ENCODE results near the gene ZNF614. TPM values are rescaled to one million over a fixed set of nuclear protein-coding genes. Genes with fewer than 3 reads are reported as not detected.
"Not testable (repeated sequence)": the region's sequence is repeated elsewhere in the genome, so short reads cannot be mapped to it uniquely, and the experiment has no call there.

ZNF614 gene
- polyA plus RNA-seq, 2 of the 4 experiments (the other 2 are of a cell fraction) = 3.6 to 10.0 TPM

GRCh38 chr19:52065399-52065798 is 37.2 kb upstream of the ZNF614 start:
- H3K9me3 ChIP-seq = peaks cover 92% of the 10 kb centered on the region
- WGBS (ENCODE audit: missing lambda C conversion rate) = 84% methylated on average over 6 of the region's 6 CpGs
- H3K4me2 ChIP-seq = no peak overlapping the region
- DNase-seq (ENCODE audit: low read depth in 1 of 2, low spot score in 1 of 2) (no peak), ATAC-seq (no peak), FAIRE-seq (no peak)
- H3K4me1 ChIP-seq = no peaks in the 10 kb centered on the region
- TF ChIP-seq POLR2A (IDR thresholded peaks at IDR 0.05; ENCODE audit: low read length) (no peak), CBX2 (IDR thresholded peaks at IDR 0.05; ENCODE audit: borderline replicate concordance, low read depth) (no peak), JUN (IDR thresholded peaks at IDR 0.05) (no peak), TP53 (CRISPR knock-in tag; IDR thresholded peaks at IDR 0.05) (no peak), MAFK (IDR thresholded peaks at IDR 0.05; ENCODE audit: partially characterized antibody) (peak; percentile 1)
- ChIA-PET CTCF (no interaction called here), POLR2A (no interaction called here)
- H3K4me3 ChIP-seq = no peak overlapping the region
- no peak overlapping the region for H3K27ac ChIP-seq

GRCh38 chr19:52056480-52056879 is 28.3 kb upstream of the ZNF614 start:
- 58% methylated on average over 3 of the region's 3 CpGs for WGBS (ENCODE audit: missing lambda C conversion rate)

GRCh38 chr19:52051736-52052135 is 23.6 kb upstream of the ZNF614 start:
- peaks cover 56% of the 10 kb centered on the region for H3K9me3 ChIP-seq
- H3K4me2 ChIP-seq; H3K27ac ChIP-seq; POLR2A ChIA-PET; H3K4me3 ChIP-seq; DNase-seq (ENCODE audit: low read depth in 1 of 2, low spot score in 1 of 2); FAIRE-seq; ATAC-seq; H3K4me1 ChIP-seq; CTCF ChIA-PET: not testable (repeated sequence)
- 38% methylated on average over 1 of the region's 1 CpG for WGBS (ENCODE audit: missing lambda C conversion rate)

More at GRCh38 chr19:52056480-52056879, 28.3 kb upstream of the ZNF614 start:
- FAIRE-seq; DNase-seq (ENCODE audit: low read depth in 1 of 2, low spot score in 1 of 2); H3K4me1 ChIP-seq; CTCF ChIA-PET; H3K4me2 ChIP-seq; POLR2A ChIA-PET; ATAC-seq; H3K27ac ChIP-seq; H3K4me3 ChIP-seq: not testable (repeated sequence)
- peaks cover 55% of the 10 kb centered on the region for H3K9me3 ChIP-seq

- 3% methylated on average over 58 of the region's 60 CpGs for WGBS (ENCODE audit: missing lambda C conversion rate)
- FAIRE-seq (no peak), ATAC-seq (peak; percentile 99 to 100), DNase-seq (ENCODE audit: low read depth in 1 of 2, low spot score in 1 of 2) (peak; percentile 72 to 96)
- Histone ChIP-seq H3K27ac (peak within 1 kb of the TSS; percentile 80 to 88), H3K4me3 (peak within 1 kb of the TSS; percentile 48), H3K4me2 (peak within 1 kb of the TSS; percentile 56), H3K9me3 (peaks cover 85% of the 10 kb centered on the region), H3K4me1 (no peaks in the 10 kb centered on the region)
- ChIA-PET POLR2A (interaction anchor here (0.6 to 1.8 kb wide), 4 partner anchors 21 to 141 kb away, joined by 3 to 11 read pairs (median 4); partner anchors contain the start of genes PPP2R1A and ZNF614), CTCF (interaction anchor here (0.6 to 1.2 kb wide), 3 partner anchors 20 to 1287 kb away, joined by 3 to 4 read pairs (median 3); partner anchors contain the start of gene ZNF614)
- TF ChIP-seq JUN (IDR thresholded peaks at IDR 0.05) = peak in 1 of 2 experiments; percentile 53; a peak in 3 of 5 replicates
- peak; percentile 48 for TF ChIP-seq PHF8 (IDR thresholded peaks at IDR 0.05; ENCODE audit: borderline replicate concordance, low read depth)
- no peak for TF ChIP-seq HEYL (CRISPR knock-in tag; IDR thresholded peaks at IDR 0.05)
- no peak for TF ChIP-seq REST (IDR thresholded peaks at IDR 0.05)
- TF ChIP-seq POLR2A (IDR thresholded peaks at IDR 0.05; ENCODE audit: low read length) = peak; percentile 40; the same call in 1 of the 2 replicates
- TF ChIP-seq USF2 (IDR thresholded peaks at IDR 0.05) = peak; percentile 21; the same call in 1 of the 2 replicates
- TF ChIP-seq ESRRA (IDR thresholded peaks at IDR 0.05; ENCODE audit: borderline replicate concordance, low read length) = no peak
- no peak for TF ChIP-seq KDM1A (IDR thresholded peaks at IDR 0.05; ENCODE audit: low read depth)
- TF ChIP-seq MAX (IDR thresholded peaks at IDR 0.05) = peak; percentile 77
Observed at GRCh38 chr19:52048555-52049501, 20.6 kb upstream of the ZNF614 start, which contains the start of gene ZNF432. Gene ZNF432 (minus strand): TSS chr19:52048838. CDS start chr19:52046868, 1,970 bp downstream.
